ENCODE measurements around the gene FAAP100.

DNA sequence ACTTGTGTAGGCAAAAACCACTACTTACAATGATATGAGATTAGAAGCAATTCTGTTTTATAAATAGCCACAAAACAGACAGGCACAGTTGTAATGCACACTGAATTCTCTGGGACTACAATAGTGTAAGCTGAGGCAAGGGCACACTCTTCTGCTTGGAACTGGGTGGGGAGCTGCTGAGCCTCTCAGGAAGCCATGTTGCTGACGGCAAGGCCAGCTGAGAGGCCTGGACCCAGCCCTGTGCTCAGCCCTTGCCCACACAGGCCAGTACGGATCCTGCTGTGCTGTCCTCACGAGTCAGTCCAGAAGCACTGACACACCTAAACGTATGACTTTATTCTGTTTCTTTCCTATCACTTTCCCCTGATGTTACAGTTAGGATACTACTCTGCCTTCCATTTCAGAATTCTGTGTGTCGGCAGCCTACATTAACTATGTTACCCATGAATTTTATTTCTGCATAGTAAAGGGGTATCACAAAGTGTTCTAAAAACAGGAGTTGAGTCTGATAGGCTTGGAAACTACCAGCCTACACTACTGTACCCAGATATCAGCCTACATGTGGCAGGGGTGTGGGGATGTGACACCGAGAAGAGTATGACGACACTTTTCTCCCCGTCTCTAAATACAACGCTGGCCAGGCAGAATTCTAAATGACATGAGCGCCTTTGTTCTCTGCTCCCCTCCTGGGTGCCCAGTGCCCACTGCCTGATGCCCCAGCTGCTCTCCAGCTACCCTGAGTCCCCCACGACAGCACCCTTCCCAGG lies 41.1 kb upstream of the FAAP100 start:
- TF ChIP-seq, protein P1, sequence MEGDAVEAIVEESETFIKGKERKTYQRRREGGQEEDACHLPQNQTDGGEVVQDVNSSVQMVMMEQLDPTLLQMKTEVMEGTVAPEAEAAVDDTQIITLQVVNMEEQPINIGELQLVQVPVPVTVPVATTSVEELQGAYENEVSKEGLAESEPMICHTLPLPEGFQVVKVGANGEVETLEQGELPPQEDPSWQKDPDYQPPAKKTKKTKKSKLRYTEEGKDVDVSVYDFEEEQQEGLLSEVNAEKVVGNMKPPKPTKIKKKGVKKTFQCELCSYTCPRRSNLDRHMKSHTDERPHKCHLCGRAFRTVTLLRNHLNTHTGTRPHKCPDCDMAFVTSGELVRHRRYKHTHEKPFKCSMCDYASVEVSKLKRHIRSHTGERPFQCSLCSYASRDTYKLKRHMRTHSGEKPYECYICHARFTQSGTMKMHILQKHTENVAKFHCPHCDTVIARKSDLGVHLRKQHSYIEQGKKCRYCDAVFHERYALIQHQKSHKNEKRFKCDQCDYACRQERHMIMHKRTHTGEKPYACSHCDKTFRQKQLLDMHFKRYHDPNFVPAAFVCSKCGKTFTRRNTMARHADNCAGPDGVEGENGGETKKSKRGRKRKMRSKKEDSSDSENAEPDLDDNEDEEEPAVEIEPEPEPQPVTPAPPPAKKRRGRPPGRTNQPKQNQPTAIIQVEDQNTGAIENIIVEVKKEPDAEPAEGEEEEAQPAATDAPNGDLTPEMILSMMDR (IDR thresholded peaks at IDR 0.05) = no peak
- no peak for TF ChIP-seq POLR2A (IDR thresholded peaks at IDR 0.05)
